Upper lobe of right lung (tissue), 1 donor: Measurements from ENCODE around the gene FANK1. TPM values are rescaled to one million over a fixed set of nuclear protein-coding genes. Genes with fewer than 3 reads are reported as not detected.
A peak's percentile ranks its signal among the peaks of the same experiment; 100 is the strongest.
"Not testable (repeated sequence)": the region's sequence is repeated elsewhere in the genome, so short reads cannot be mapped to it uniquely, and the experiment has no call there.

Experiments used
- ATAC-seq: fragments of 200-7000 bp; cut with Tn5 transposase; one replicate; pipeline ENCODE4 v1.9.1; 2020; ENCODE audit warnings: mild to moderate bottlenecking, moderate library complexity
- DNase-seq: peaks from one replicate; pipeline ENCODE4 v3.0.0-alpha.2; 2020
- H3K27ac ChIP-seq: fragments of 200-600 bp; one replicate; pipeline ENCODE4 v1.8.0; 2022
- H3K27me3 ChIP-seq: fragments of 200-600 bp; one replicate; pipeline ENCODE4 v1.8.0; 2022; ENCODE audit warnings: mild to moderate bottlenecking
- H3K36me3 ChIP-seq: fragments of 200-600 bp; one replicate; pipeline ENCODE4 v1.8.0; 2022
- H3K4me1 ChIP-seq: fragments of 200-600 bp; one replicate; pipeline ENCODE4 v1.8.0; 2022
- H3K4me3 ChIP-seq: fragments of 200-600 bp; one replicate; pipeline ENCODE4 v1.8.0; 2022; ENCODE audit warnings: mild to moderate bottlenecking
- H3K9me3 ChIP-seq: fragments of 200-600 bp; one replicate; pipeline ENCODE4 v1.8.0; 2022
- intact Hi-C: fragments of 100-400 bp; cut with DNase I; formaldehyde crosslinking; loops from one replicate; pipeline ENCODE4 v1.11.0; 2022
- total RNA-seq: library from RNA; stranded (reverse); fragmentation: NEBNext Ultra II Directional; extraction: Animal tissue kit (Norgen Biotek cat#: 25700); gene quantifications from one replicate; pipeline ENCODE4 v1.2.1, GENCODE V29; 2021
- TF ChIP-seq, protein P1 (sequence below): fragments of 200-600 bp; IDR thresholded peaks from one replicate; pipeline ENCODE4 v1.8.0; 2022; ENCODE audit warnings: antibody characterized with exemption
- donor health status: DM: no; HTN: yes; CAD: no; lungs with severe emphysema.

The FANK1 gene
- total RNA-seq, 1 donor from 2014 or later, result 2.6 TPM

DNA sequence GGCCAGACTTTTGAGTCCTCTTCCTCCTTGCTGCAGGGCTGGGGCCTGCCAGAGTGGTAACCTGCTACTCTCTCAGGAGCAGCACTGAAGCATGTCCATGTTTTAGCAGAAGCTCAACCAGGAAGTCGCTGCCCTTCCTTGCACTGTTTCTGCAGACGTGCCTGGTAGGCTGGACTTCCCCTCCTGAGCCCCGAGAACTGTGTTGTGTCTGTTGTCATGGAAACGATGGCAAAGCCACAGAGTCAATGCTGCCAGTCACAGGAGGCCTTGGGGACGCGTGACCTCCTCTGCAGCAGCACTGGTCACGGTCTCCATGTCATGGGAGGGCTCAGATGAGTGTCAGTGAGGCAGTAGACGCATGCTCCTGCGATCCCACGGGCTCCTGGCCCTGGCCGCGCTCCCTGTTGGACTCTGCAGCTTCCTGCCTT, 145.5 kb downstream of the FANK1 start:
- H3K27ac ChIP-seq, result peak overlapping the region; percentile 84
- TF ChIP-seq, protein P1, sequence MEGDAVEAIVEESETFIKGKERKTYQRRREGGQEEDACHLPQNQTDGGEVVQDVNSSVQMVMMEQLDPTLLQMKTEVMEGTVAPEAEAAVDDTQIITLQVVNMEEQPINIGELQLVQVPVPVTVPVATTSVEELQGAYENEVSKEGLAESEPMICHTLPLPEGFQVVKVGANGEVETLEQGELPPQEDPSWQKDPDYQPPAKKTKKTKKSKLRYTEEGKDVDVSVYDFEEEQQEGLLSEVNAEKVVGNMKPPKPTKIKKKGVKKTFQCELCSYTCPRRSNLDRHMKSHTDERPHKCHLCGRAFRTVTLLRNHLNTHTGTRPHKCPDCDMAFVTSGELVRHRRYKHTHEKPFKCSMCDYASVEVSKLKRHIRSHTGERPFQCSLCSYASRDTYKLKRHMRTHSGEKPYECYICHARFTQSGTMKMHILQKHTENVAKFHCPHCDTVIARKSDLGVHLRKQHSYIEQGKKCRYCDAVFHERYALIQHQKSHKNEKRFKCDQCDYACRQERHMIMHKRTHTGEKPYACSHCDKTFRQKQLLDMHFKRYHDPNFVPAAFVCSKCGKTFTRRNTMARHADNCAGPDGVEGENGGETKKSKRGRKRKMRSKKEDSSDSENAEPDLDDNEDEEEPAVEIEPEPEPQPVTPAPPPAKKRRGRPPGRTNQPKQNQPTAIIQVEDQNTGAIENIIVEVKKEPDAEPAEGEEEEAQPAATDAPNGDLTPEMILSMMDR, result no peak
- intact Hi-C loops, result no loop called here
- no peaks in the 10 kb centered on the region for H3K36me3 ChIP-seq
- ATAC-seq (peak; percentile 97), DNase-seq (peak; percentile 88)
- H3K4me1 ChIP-seq, result peaks cover 19% of the 10 kb centered on the region
- no peaks in the 10 kb centered on the region for H3K9me3 ChIP-seq
- no peak overlapping the region for H3K4me3 ChIP-seq
- H3K27me3 ChIP-seq, result no peaks in the 10 kb centered on the region

DNA sequence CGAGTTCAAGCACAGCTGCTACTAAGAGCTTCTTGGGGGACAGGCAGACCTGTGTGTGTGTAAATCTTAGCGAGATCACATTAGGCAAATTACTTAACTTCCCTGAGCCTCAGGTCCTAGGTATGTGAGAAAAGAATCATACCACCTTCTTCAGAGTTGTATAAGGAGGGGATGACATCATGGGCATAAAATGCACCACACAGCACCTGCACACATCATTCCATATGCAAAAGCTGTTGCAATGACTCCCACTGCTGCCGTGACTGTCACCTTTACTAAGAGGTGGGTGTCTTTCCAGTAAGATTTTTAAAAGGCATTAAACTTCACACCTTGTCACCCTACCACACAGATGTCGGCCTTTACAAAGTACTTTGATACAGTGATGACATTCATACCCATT, 146.0 kb downstream of the FANK1 start:
- no peaks in the 10 kb centered on the region for H3K9me3 ChIP-seq
- H3K4me3 ChIP-seq, result no peak overlapping the region
- TF ChIP-seq, protein P1, result no peak
- peaks cover 19% of the 10 kb centered on the region for H3K4me1 ChIP-seq
- no peaks in the 10 kb centered on the region for H3K27me3 ChIP-seq
- intact Hi-C loops, result no loop called here
- H3K27ac ChIP-seq, result peak overlapping the region; percentile 84
- no peak for DNase-seq
- no peak for ATAC-seq
- no peaks in the 10 kb centered on the region for H3K36me3 ChIP-seq

DNA sequence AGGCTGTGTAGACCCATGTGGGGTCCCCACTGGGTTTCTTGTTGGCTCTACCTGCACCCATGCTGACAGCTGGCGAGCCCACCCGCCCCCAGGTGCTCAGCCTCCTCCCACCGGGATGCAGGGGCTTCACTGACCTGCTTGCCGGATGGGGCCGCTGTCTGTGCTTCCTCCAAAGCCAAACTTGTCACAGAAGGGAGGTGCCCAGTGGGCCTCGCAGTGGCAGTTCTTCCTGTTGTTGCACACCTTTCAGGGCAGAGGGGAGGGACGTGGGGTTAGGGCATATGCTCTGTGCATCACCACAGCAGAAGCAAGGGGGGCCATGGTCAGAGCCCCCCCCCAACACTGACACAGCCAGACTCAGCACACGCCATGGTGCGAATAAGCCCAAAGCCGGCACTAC, 146.5 kb downstream of the FANK1 start:
- Histone ChIP-seq H3K27me3 (no peaks in the 10 kb centered on the region), H3K9me3 (no peaks in the 10 kb centered on the region), H3K4me1 (peaks cover 19% of the 10 kb centered on the region), H3K4me3 (no peak overlapping the region), H3K36me3 (no peaks in the 10 kb centered on the region), H3K27ac (no peak overlapping the region)
- TF ChIP-seq, protein P1, result no peak
- ATAC-seq (no peak), DNase-seq (no peak)
- intact Hi-C loops, result no loop called here

DNA sequence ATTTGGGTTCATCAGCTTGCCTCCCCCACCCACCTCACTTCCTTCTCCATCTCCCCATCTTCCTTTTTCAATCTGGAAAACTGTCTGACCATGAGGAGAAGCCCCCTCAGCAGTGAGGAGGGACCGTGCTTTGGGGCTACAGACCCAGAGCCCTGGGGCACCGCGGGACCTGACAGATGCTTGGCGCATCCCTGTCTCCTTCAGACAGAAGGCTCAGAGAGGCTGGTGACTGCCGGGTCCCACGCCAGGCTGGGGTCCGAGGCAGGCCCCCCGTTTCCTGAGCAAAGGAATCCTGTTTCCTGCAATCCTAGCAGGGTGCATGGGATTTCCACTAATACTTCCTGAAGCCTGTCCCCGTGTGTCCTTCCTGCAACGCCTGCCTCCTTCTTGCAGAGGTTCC, 147.0 kb downstream of the FANK1 start:
- Histone ChIP-seq H3K27ac (no peak overlapping the region), H3K9me3 (no peaks in the 10 kb centered on the region), H3K4me1 (peaks cover 19% of the 10 kb centered on the region), H3K36me3 (no peaks in the 10 kb centered on the region), H3K4me3 (no peak overlapping the region), H3K27me3 (no peaks in the 10 kb centered on the region)
- TF ChIP-seq, protein P1, result no peak
- ATAC-seq (no peak), DNase-seq (no peak)
- intact Hi-C loops, result no loop called here

DNA sequence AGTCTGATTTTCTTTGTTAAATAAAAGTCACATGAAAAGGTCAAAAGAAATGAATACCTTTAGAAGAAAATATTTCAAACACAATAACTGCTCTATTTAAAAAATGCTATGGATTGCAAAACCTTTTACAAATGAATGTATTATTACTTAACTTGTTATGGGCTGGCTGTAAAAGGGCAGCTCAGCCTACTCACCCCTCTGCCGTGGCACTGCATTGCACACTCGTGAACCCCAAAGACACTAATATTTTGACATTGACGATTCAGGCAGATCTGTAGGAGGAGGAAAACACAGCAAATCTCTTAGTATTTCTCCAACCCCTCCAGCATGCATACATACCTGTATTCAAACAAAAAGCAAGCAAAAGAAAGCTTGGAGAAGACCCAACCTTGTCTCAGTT, 149.5 kb downstream of the FANK1 start:
- Histone ChIP-seq H3K27ac (no peak overlapping the region), H3K9me3 (no peaks in the 10 kb centered on the region), H3K36me3 (no peaks in the 10 kb centered on the region), H3K4me3 (no peak overlapping the region), H3K27me3 (no peaks in the 10 kb centered on the region), H3K4me1 (peaks cover 28% of the 10 kb centered on the region)
- no peak for ATAC-seq
- TF ChIP-seq, protein P1, result no peak
- no peak for DNase-seq
- intact Hi-C loops, result no loop called here

DNA sequence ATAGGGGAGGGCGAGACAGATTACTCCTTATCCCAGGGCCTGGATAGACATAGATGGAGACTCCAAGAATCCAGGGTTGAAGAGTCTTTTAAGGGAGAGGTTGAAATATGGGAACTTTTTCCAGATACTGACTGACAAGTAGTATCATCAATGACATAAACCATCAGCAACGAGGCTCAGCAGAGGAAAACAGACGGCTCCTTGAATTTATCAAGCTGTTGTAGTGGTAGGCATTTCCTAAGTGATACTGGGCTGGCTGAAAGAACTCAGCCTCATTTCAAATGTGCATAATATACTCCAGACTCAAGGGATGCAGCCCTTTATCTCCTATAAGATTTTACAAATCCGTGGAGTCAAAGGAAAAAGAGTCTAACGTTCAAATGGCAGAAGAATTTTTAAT, 150.5 kb downstream of the FANK1 start:
- H3K27me3 ChIP-seq, result no peaks in the 10 kb centered on the region
- H3K27ac ChIP-seq, result no peak overlapping the region
- intact Hi-C loops, result no loop called here
- DNase-seq (no peak), ATAC-seq (no peak)
- TF ChIP-seq, protein P1, result no peak
- H3K9me3 ChIP-seq, result no peaks in the 10 kb centered on the region
- H3K4me3 ChIP-seq, result no peak overlapping the region
- no peaks in the 10 kb centered on the region for H3K36me3 ChIP-seq
- peaks cover 22% of the 10 kb centered on the region for H3K4me1 ChIP-seq

DNA sequence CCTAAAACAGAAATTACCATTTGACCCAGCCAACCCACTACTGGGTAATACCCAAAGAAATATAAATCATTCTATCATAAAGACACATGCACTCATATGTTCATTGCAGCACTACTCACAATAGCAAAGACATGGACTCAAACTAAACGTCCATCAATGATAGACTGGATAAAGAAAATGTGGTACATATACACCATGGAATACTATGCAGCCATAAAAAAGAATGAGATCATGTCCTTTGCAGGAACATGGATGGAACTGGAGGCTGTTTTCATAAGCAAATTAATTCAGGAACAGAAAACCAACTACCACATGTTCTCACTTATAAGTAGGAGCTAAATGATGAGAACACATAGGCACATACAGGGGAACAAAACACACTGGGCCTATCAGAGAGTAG, 151.4 kb downstream of the FANK1 start:
- H3K9me3 ChIP-seq, ATAC-seq, H3K27me3 ChIP-seq, H3K4me3 ChIP-seq, intact Hi-C loops, DNase-seq, H3K27ac ChIP-seq, H3K36me3 ChIP-seq: not testable (repeated sequence)
- H3K4me1 ChIP-seq, result peaks cover 12% of the 10 kb centered on the region
